HepG2 (cell line): Measurements from ENCODE around the gene SLC43A1. TPM values are rescaled to one million over a fixed set of nuclear protein-coding genes. Genes with fewer than 3 reads are reported as not detected.

Experiments
- HOXA5 ChIP-seq: sonication (generic); formaldehyde crosslinking; IDR thresholded peaks from 2 replicates; pipeline ENCODE4 v1.4.0; 2020; ENCODE audit warnings: missing genetic modification reagents
- NR2F6 ChIP-seq, 2 experiments: IDR thresholded peaks; 2 replicates each; pipeline ENCODE4 v1.6.1; 2016; ENCODE audit warnings: antibody characterized with exemption in 1 of 2, mild to moderate bottlenecking in 1 of 2
- SKI ChIP-seq: fragments of 450-650 bp; IDR thresholded peaks from one replicate; pipeline ENCODE4 v1.6.1; 2018; ENCODE audit warnings: mild to moderate bottlenecking; ENCODE audit not compliant: partially characterized antibody
- SMARCC2 ChIP-seq: fragments of 450-650 bp; IDR thresholded peaks from 2 replicates; pipeline ENCODE4 v1.6.1; 2017; ENCODE audit warnings: antibody characterized with exemption, mild to moderate bottlenecking
- WIZ ChIP-seq: sonication (generic); formaldehyde crosslinking; IDR thresholded peaks from 2 replicates; pipeline ENCODE4 v1.5.1; 2020; ENCODE audit warnings: mild to moderate bottlenecking, missing genetic modification reagents
- ZC3H13 ChIP-seq: sonication (generic); formaldehyde crosslinking; IDR thresholded peaks from 2 replicates; pipeline ENCODE4 v1.8.1; 2023; ENCODE audit warnings: mild to moderate bottlenecking, missing genetic modification reagents, moderate library complexity
- ZFP37 ChIP-seq: sonication (generic); formaldehyde crosslinking; IDR thresholded peaks from 2 replicates; pipeline ENCODE4 v1.4.0; 2020; ENCODE audit warnings: missing genetic modification reagents, borderline replicate concordance
- ZNF160 ChIP-seq: sonication (generic); formaldehyde crosslinking; IDR thresholded peaks from 2 replicates; pipeline ENCODE4 v1.8.0; 2022; ENCODE audit warnings: mild to moderate bottlenecking, inconsistent platforms, missing genetic modification reagents
- ZNF670 ChIP-seq: sonication (generic); formaldehyde crosslinking; IDR thresholded peaks from 2 replicates; pipeline ENCODE4 v1.8.0; 2022; ENCODE audit warnings: mild to moderate bottlenecking, missing genetic modification reagents, borderline replicate concordance
- ZNF883 ChIP-seq: sonication (generic); formaldehyde crosslinking; IDR thresholded peaks from 2 replicates; pipeline ENCODE4 v1.5.1; 2020; ENCODE audit warnings: mild to moderate bottlenecking, missing genetic modification reagents; ENCODE audit errors: not compliant biosample characterization
- ZSCAN9 ChIP-seq: IDR thresholded peaks from 2 replicates; pipeline ENCODE4 v1.6.1; 2016; ENCODE audit warnings: borderline replicate concordance
- polyA plus RNA-seq, 8 experiments: library from polyadenylated mRNA; depleted of rRNA in 3 of 8; stranded (reverse) in 7 of 8; unstranded in 1 of 8; fragments of >200 nt; fragmentation: Illumina TruSeq in 4 of 8; extraction: Trizol in 4 of 8; gene quantifications; 2 replicates each; pipeline versions ENCODE4 v1.2.1 to v1.2.3, GENCODE V29; 2011 to 2016; ENCODE audit warnings: low read depth in 4 of 8, missing spikeins in 1 of 8, mixed read lengths in 1 of 8; ENCODE audit not compliant: insufficient read depth in 1 of 8
- total RNA-seq, 5 experiments: library from RNA; depleted of rRNA; stranded (reverse); fragments of >200 nt; fragmentation: Illumina TruSeq; extraction: Trizol; gene quantifications; 2 replicates each; pipeline ENCODE4 v1.2.3, GENCODE V29; 2016; ENCODE audit warnings: low read depth in 1 of 5
- TF ChIP-seq, protein P1 (sequence below): sonication (generic); formaldehyde crosslinking; IDR thresholded peaks from 2 replicates; pipeline ENCODE4 v1.4.0; 2020; ENCODE audit warnings: missing genetic modification reagents
- TF ChIP-seq, protein P2 (sequence below): fragments of 450-650 bp; IDR thresholded peaks from 2 replicates; pipeline ENCODE4 v1.6.1; 2016
- TF ChIP-seq, protein P3 (sequence below): IDR thresholded peaks from 2 replicates; pipeline ENCODE4 v1.6.1; 2012; ENCODE audit warnings: inconsistent platforms
- TF ChIP-seq, protein P4 (sequence below): sonication (generic); formaldehyde crosslinking; IDR thresholded peaks from 2 replicates; pipeline ENCODE4 v1.9.0; 2021; ENCODE audit warnings: missing genetic modification reagents, borderline replicate concordance
- TF ChIP-seq, protein P5 (sequence below): IDR thresholded peaks from 2 replicates; pipeline ENCODE4 v1.6.1; 2016
- TF ChIP-seq, protein P6 (sequence below): IDR thresholded peaks from 2 replicates; pipeline ENCODE4 v1.6.1; 2016; ENCODE audit warnings: mild to moderate bottlenecking, missing biosample characterization, missing genetic modification reagents

SLC43A1 gene
- total and polyA plus RNA-seq, 2 of the 13 experiments (the other 11 are each of a cell fraction or from before 2014, with no cell fraction given) = 72.3 to 87.6 TPM

DNA sequence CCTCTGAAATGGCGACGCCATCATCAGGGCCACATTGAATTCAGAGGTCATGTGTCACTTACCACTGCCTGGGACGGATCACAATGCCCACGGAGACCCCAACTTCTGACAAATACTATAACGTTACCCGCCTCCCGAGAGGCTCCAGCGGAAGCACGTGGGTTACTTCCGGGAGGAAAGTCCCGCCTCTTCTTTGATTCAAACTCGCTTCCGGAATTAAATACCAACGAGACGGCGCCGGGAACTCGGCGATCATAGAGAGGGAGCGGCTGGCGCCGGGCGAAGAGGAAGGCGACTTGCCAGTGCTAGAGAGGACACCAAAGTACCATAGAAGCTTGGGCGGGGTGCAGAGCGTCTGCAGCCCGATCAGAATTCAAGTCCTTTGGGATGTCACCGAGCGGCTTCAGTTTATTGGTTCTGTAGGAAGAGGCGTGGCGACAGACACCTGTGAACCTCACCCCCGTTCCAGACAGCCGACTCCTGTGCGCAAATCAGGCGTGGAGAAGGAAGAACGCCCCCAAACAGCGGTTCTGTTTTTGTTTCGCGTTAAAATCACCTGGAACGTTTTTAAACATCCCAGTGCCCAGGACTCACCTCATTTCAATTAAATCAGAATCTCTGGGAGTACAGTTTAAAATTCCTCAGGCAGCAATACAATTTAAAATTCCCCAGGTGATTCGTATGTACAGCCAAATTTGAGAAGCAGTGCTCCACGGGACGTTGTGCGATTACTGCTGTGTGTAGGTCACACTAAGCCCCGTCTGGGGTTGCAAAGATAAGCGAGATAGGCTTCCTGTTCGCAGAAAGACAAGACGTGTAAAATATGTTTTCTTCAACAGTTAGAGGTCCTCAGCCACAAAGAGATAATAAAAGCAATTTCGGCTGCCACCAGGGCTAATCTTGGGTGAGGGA is 15.3 kb upstream of the SLC43A1 start, which contains the start of gene TIMM10 (continued):
- no peak for TF ChIP-seq SMARCC2
- TF ChIP-seq, protein P1, sequence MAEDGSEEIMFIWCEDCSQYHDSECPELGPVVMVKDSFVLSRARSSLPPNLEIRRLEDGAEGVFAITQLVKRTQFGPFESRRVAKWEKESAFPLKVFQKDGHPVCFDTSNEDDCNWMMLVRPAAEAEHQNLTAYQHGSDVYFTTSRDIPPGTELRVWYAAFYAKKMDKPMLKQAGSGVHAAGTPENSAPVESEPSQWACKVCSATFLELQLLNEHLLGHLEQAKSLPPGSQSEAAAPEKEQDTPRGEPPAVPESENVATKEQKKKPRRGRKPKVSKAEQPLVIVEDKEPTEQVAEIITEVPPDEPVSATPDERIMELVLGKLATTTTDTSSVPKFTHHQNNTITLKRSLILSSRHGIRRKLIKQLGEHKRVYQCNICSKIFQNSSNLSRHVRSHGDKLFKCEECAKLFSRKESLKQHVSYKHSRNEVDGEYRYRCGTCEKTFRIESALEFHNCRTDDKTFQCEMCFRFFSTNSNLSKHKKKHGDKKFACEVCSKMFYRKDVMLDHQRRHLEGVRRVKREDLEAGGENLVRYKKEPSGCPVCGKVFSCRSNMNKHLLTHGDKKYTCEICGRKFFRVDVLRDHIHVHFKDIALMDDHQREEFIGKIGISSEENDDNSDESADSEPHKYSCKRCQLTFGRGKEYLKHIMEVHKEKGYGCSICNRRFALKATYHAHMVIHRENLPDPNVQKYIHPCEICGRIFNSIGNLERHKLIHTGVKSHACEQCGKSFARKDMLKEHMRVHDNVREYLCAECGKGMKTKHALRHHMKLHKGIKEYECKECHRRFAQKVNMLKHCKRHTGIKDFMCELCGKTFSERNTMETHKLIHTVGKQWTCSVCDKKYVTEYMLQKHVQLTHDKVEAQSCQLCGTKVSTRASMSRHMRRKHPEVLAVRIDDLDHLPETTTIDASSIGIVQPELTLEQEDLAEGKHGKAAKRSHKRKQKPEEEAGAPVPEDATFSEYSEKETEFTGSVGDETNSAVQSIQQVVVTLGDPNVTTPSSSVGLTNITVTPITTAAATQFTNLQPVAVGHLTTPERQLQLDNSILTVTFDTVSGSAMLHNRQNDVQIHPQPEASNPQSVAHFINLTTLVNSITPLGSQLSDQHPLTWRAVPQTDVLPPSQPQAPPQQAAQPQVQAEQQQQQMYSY (CRISPR knock-in tag) = peak; percentile 40; the same call in 1 of the 2 replicates
- TF ChIP-seq WIZ (CRISPR knock-in tag) = no peak
- 0 out of 2 replicates have a peak, but pooled peaks have one; percentile 19 for TF ChIP-seq ZFP37 (CRISPR knock-in tag)
- TF ChIP-seq ZNF160 (CRISPR knock-in tag) = 0 out of 2 replicates have a peak, but pooled peaks have one; percentile 47
- TF ChIP-seq HOXA5 (CRISPR knock-in tag) = peak; percentile 68
- TF ChIP-seq SKI = peak; percentile 83
- TF ChIP-seq ZSCAN9 (CRISPR knock-in tag) = 0 out of 2 replicates have a peak, but pooled peaks have one; percentile 26
- peak; percentile 40 for TF ChIP-seq ZNF883 (CRISPR knock-in tag)
- 0 out of 2 replicates have a peak, but pooled peaks have one; percentile 16 for TF ChIP-seq NR2F6 (IDR thresholded peaks at IDR 0.05)
- 0 out of 2 replicates have a peak, but pooled peaks have one; percentile 7 for TF ChIP-seq NR2F6 (CRISPR knock-in tag; IDR thresholded peaks at IDR 0.05)
- TF ChIP-seq, protein P2, sequence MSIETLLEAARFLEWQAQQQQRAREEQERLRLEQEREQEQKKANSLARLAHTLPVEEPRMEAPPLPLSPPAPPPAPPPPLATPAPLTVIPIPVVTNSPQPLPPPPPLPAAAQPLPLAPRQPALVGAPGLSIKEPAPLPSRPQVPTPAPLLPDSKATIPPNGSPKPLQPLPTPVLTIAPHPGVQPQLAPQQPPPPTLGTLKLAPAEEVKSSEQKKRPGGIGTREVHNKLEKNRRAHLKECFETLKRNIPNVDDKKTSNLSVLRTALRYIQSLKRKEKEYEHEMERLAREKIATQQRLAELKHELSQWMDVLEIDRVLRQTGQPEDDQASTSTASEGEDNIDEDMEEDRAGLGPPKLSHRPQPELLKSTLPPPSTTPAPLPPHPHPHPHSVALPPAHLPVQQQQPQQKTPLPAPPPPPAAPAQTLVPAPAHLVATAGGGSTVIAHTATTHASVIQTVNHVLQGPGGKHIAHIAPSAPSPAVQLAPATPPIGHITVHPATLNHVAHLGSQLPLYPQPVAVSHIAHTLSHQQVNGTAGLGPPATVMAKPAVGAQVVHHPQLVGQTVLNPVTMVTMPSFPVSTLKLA = peak; percentile 71
- TF ChIP-seq, protein P3, sequence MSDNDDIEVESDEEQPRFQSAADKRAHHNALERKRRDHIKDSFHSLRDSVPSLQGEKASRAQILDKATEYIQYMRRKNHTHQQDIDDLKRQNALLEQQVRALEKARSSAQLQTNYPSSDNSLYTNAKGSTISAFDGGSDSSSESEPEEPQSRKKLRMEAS = peak; percentile 94
- TF ChIP-seq, protein P4, sequence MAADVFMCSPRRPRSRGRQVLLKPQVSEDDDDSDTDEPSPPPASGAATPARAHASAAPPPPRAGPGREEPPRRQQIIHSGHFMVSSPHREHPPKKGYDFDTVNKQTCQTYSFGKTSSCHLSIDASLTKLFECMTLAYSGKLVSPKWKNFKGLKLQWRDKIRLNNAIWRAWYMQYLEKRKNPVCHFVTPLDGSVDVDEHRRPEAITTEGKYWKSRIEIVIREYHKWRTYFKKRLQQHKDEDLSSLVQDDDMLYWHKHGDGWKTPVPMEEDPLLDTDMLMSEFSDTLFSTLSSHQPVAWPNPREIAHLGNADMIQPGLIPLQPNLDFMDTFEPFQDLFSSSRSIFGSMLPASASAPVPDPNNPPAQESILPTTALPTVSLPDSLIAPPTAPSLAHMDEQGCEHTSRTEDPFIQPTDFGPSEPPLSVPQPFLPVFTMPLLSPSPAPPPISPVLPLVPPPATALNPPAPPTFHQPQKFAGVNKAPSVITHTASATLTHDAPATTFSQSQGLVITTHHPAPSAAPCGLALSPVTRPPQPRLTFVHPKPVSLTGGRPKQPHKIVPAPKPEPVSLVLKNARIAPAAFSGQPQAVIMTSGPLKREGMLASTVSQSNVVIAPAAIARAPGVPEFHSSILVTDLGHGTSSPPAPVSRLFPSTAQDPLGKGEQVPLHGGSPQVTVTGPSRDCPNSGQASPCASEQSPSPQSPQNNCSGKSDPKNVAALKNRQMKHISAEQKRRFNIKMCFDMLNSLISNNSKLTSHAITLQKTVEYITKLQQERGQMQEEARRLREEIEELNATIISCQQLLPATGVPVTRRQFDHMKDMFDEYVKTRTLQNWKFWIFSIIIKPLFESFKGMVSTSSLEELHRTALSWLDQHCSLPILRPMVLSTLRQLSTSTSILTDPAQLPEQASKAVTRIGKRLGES (CRISPR knock-in tag) = no peak
- TF ChIP-seq, protein P5, sequence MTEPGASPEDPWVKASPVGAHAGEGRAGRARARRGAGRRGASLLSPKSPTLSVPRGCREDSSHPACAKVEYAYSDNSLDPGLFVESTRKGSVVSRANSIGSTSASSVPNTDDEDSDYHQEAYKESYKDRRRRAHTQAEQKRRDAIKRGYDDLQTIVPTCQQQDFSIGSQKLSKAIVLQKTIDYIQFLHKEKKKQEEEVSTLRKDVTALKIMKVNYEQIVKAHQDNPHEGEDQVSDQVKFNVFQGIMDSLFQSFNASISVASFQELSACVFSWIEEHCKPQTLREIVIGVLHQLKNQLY = peak; percentile 53; the same call in 1 of the 2 replicates
- TF ChIP-seq ZC3H13 (CRISPR knock-in tag) = peak; percentile 59; the same call in 1 of the 2 replicates
- TF ChIP-seq, protein P6, sequence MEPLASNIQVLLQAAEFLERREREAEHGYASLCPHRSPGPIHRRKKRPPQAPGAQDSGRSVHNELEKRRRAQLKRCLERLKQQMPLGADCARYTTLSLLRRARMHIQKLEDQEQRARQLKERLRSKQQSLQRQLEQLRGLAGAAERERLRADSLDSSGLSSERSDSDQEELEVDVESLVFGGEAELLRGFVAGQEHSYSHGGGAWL (CRISPR knock-in tag) = peak; percentile 87
- TF ChIP-seq ZNF670 (CRISPR knock-in tag) = no peak
